T-helper 22 cell (primary cell): ENCODE results near the gene SYT1.

ENCODE experiments used
- DNase-seq: peaks from one replicate; pipeline ENCODE4 v3.0.0-alpha.2; 2020; ENCODE audit warnings: low read depth

The SYT1 gene

GRCh38 chr12:79223210-79223609 is 358.6 kb downstream of the SYT1 start:
- no peak for DNase-seq

GRCh38 chr12:79223761-79224160 is 359.2 kb downstream of the SYT1 start:
- DNase-seq, result no peak

- no peak for DNase-seq
Measured at GRCh38 chr12:79227091-79227490, 362.5 kb downstream of the SYT1 start.

GRCh38 chr12:79227646-79228045 is 363.1 kb downstream of the SYT1 start:
- DNase-seq, result no peak

GRCh38 chr12:79233341-79233781 is 368.8 kb downstream of the SYT1 start:
- DNase-seq, result no peak

- no peak for DNase-seq
Measured at GRCh38 chr12:79236920-79237319, 372.3 kb downstream of the SYT1 start.

- DNase-seq, result no peak
Measured at GRCh38 chr12:79238246-79238645, 373.7 kb downstream of the SYT1 start.

GRCh38 chr12:79247494-79247893 is 382.9 kb downstream of the SYT1 start:
- DNase-seq, result no peak

- DNase-seq, result no peak
Measured at GRCh38 chr12:79250186-79250585, 385.6 kb downstream of the SYT1 start.

- DNase-seq, result no peak
Measured at GRCh38 chr12:79250960-79251755, 386.6 kb downstream of the SYT1 start.

- DNase-seq, result no peak
Measured at GRCh38 chr12:79252358-79253075, 387.9 kb downstream of the SYT1 start.

GRCh38 chr12:79255288-79255687 is 390.7 kb downstream of the SYT1 start:
- no peak for DNase-seq

- DNase-seq, result no peak
Measured at GRCh38 chr12:79260923-79261322, 396.3 kb downstream of the SYT1 start.

GRCh38 chr12:79262938-79263337 is 398.4 kb downstream of the SYT1 start:
- no peak for DNase-seq

GRCh38 chr12:79266343-79267144 is 402.0 kb downstream of the SYT1 start:
- no peak for DNase-seq

- no peak for DNase-seq
Measured at GRCh38 chr12:79267580-79267979, 403.0 kb downstream of the SYT1 start.

- no peak for DNase-seq
Measured at GRCh38 chr12:79274501-79275064, 410.0 kb downstream of the SYT1 start.

GRCh38 chr12:79275631-79276030 is 411.1 kb downstream of the SYT1 start:
- DNase-seq, result no peak

GRCh38 chr12:79283364-79283763 is 418.8 kb downstream of the SYT1 start:
- no peak for DNase-seq

GRCh38 chr12:79288911-79289310 is 424.3 kb downstream of the SYT1 start:
- no peak for DNase-seq

- no peak for DNase-seq
Measured at GRCh38 chr12:79291711-79292110, 427.1 kb downstream of the SYT1 start.

- DNase-seq, result no peak
Measured at GRCh38 chr12:79294590-79294989, 430.0 kb downstream of the SYT1 start.
